Keratinocyte (primary cell): Measurements from ENCODE around the gene SLC17A2. TPM values are rescaled to one million over a fixed set of nuclear protein-coding genes. Genes with fewer than 3 reads are reported as not detected.

Experiments
- DNase-seq: peaks from one replicate; pipeline ENCODE4 v3.0.0-alpha.2; 2011; ENCODE audit warnings: low read depth, missing footprints, low spot score
- FAIRE-seq: peaks from 2 replicates; lab custom pipeline; 2011; peaks lifted over from hg19 to GRCh38; lab: Jason Lieb, UNC
- H2AFZ ChIP-seq: 2 replicates; pipeline ENCODE4 v1.6.0; 2012; ENCODE audit warnings: low read length, control low read depth, inconsistent platforms; ENCODE audit not compliant: control insufficient read depth
- H3K27ac ChIP-seq: 2 replicates; pipeline ENCODE4 v1.5.1; 2011; ENCODE audit warnings: low read length; ENCODE audit not compliant: control insufficient read depth, insufficient read depth
- H3K27me3 ChIP-seq: 3 replicates; pipeline ENCODE4 v1.6.0; 2011; ENCODE audit warnings: low read length; ENCODE audit not compliant: control insufficient read depth, insufficient read depth; ENCODE audit errors: extremely low read depth
- H3K36me3 ChIP-seq, 2 experiments: 2 replicates in 1 of 2; 3 replicates in 1 of 2; pipeline ENCODE4 v1.5.1; 2011; ENCODE audit warnings: low read length in 2 of 2, mild to moderate bottlenecking in 1 of 2; ENCODE audit not compliant: control insufficient read depth in 2 of 2, insufficient read depth in 2 of 2; ENCODE audit errors: extremely low read depth in 1 of 2
- H3K4me1 ChIP-seq: 3 replicates; pipeline ENCODE4 v1.5.1; 2011; ENCODE audit warnings: low read length; ENCODE audit not compliant: control insufficient read depth, insufficient read depth; ENCODE audit errors: extremely low read depth
- H3K4me2 ChIP-seq: 3 replicates; pipeline ENCODE4 v1.6.0; 2011; ENCODE audit warnings: low read depth, low read length; ENCODE audit not compliant: control insufficient read depth, insufficient read depth; ENCODE audit errors: extremely low read depth
- H3K4me3 ChIP-seq, 3 experiments: fragments of 200-600 bp in 1 of 3; sonication (generic) in 1 of 3; 2 replicates in 2 of 3; 3 replicates in 1 of 3; pipeline ENCODE4 v1.5.1; 2011 to 2016; ENCODE audit warnings: low read length in 3 of 3, mild to moderate bottlenecking in 3 of 3, control low read depth in 2 of 3, inconsistent platforms in 1 of 3, low read depth in 1 of 3, mixed read lengths in 1 of 3, mixed run types in 1 of 3, moderate library complexity in 1 of 3; ENCODE audit not compliant: control insufficient read depth in 2 of 3, insufficient read depth in 2 of 3; ENCODE audit errors: extremely low read depth in 1 of 3
- H3K79me2 ChIP-seq: 2 replicates; pipeline ENCODE4 v1.6.0; 2012; ENCODE audit warnings: low read length; ENCODE audit not compliant: control insufficient read depth, insufficient read depth
- H3K9ac ChIP-seq: 3 replicates; pipeline ENCODE4 v1.6.0; 2011; ENCODE audit warnings: low read length; ENCODE audit not compliant: control insufficient read depth, insufficient read depth; ENCODE audit errors: extremely low read depth
- H3K9me1 ChIP-seq: 3 replicates; pipeline ENCODE4 v1.6.0; 2011; ENCODE audit warnings: low read length; ENCODE audit not compliant: control insufficient read depth, insufficient read depth; ENCODE audit errors: extremely low read depth
- H3K9me3 ChIP-seq: 2 replicates; pipeline ENCODE4 v1.5.1; 2012; ENCODE audit warnings: low read depth, low read length; ENCODE audit not compliant: control insufficient read depth
- H4K20me1 ChIP-seq: 3 replicates; pipeline ENCODE4 v1.6.0; 2011; ENCODE audit warnings: low read length; ENCODE audit not compliant: control insufficient read depth, insufficient read depth; ENCODE audit errors: extremely low read depth
- CTCF ChIP-seq, 3 experiments: IDR thresholded peaks in 1 of 3; conservative IDR thresholded peaks in 1 of 3; optimal IDR thresholded peaks in 1 of 3; 2 replicates in 2 of 3; 3 replicates in 1 of 3; pipeline versions ENCODE3 to v1.5.1; 2011; ENCODE audit warnings: low read length in 3 of 3, mild to moderate bottlenecking in 3 of 3, moderate library complexity in 2 of 3, control low read depth in 1 of 3, inconsistent platforms in 1 of 3; ENCODE audit not compliant: insufficient read depth in 2 of 3; ENCODE audit errors: extremely low read depth in 1 of 3
- EZH2 ChIP-seq: IDR thresholded peaks from one replicate; pipeline ENCODE4 v1.6.1; 2012; ENCODE audit warnings: inconsistent platforms, mild to moderate bottlenecking, low read length, moderate library complexity
- dilution Hi-C: fragments of 300-500 bp; cut with MboI; formaldehyde crosslinking; loops from one replicate; pipeline ENCODE4 v1.7.0; 2020; ENCODE audit warnings: low sequenced_read_pairs; ENCODE audit not compliant: extremely low pct_ligation_motif_present
- polyA plus RNA-seq, 5 experiments: library from polyadenylated mRNA; depleted of rRNA in 3 of 5; stranded (reverse) in 3 of 5; stranded (forward) in 1 of 5; unstranded in 1 of 5; fragments of >200 nt; gene quantifications; 1 replicate in 1 of 5; 2 replicates in 3 of 5; 3 replicates in 1 of 5; pipeline versions ENCODE4 v1.2.1 to v1.2.3, GENCODE V29; 2011 to 2012; ENCODE audit warnings: missing spikeins in 2 of 5, low read depth in 1 of 5, low replicate concordance in 1 of 5

Gene SLC17A2
- polyA plus RNA-seq, 1 donor (not counting 4 experiments of a cell fraction or from before 2014, with no cell fraction given): not detected

- no peak for FAIRE-seq
These were observed 3.3 kb downstream of the SLC17A2 start for GRCh38 chr6:25927178-25927577.

GRCh38 chr6:25925876-25926275, 4.6 kb downstream of the SLC17A2 start:
- dilution Hi-C loops: no loop called here
- no peaks in the 10 kb centered on the region for H3K79me2 ChIP-seq
- H3K9me3 ChIP-seq: no peaks in the 10 kb centered on the region
- no peak overlapping the region for H3K4me2 ChIP-seq
- H4K20me1 ChIP-seq: no peaks in the 10 kb centered on the region
- no peak overlapping the region for H3K9ac ChIP-seq
- no peak overlapping the region for H3K4me3 ChIP-seq
- FAIRE-seq: no peak
- no peaks in the 10 kb centered on the region for H3K9me1 ChIP-seq
- DNase-seq: no peak
- H3K27me3 ChIP-seq: no peaks in the 10 kb centered on the region
- H2AFZ ChIP-seq: no peak overlapping the region
- no peaks in the 10 kb centered on the region for H3K4me1 ChIP-seq
- H3K27ac ChIP-seq: no peak overlapping the region
- no peaks in the 10 kb centered on the region for H3K36me3 ChIP-seq
- TF ChIP-seq CTCF (optimal IDR thresholded peaks at IDR 0.05 in 1 of 3, IDR thresholded peaks at IDR 0.05 in 1 of 3, conservative IDR thresholded peaks at IDR 0.05 in 1 of 3; ENCODE audit: extremely low read depth in 1 of 3, insufficient read depth in 2 of 3, low read length in 3 of 3) (no peak), EZH2 (no peak)

More at GRCh38 chr6:25927178-25927577, 3.3 kb downstream of the SLC17A2 start:
- H3K4me2 ChIP-seq: no peak overlapping the region
- no peaks in the 10 kb centered on the region for H3K27me3 ChIP-seq
- dilution Hi-C loops: no loop called here
- H3K9me3 ChIP-seq: no peaks in the 10 kb centered on the region
- no peaks in the 10 kb centered on the region for H3K79me2 ChIP-seq
- H2AFZ ChIP-seq: no peak overlapping the region
- DNase-seq: no peak
- H3K9me1 ChIP-seq: no peaks in the 10 kb centered on the region
- no peak overlapping the region for H3K9ac ChIP-seq
- no peaks in the 10 kb centered on the region for H3K4me1 ChIP-seq
- H3K27ac ChIP-seq: no peak overlapping the region
- no peaks in the 10 kb centered on the region for H3K36me3 ChIP-seq
- TF ChIP-seq EZH2 (no peak), CTCF (optimal IDR thresholded peaks at IDR 0.05 in 1 of 3, IDR thresholded peaks at IDR 0.05 in 1 of 3, conservative IDR thresholded peaks at IDR 0.05 in 1 of 3; ENCODE audit: extremely low read depth in 1 of 3, insufficient read depth in 2 of 3, low read length in 3 of 3) (no peak)
- H4K20me1 ChIP-seq: no peaks in the 10 kb centered on the region
- no peak overlapping the region for H3K4me3 ChIP-seq
